H1 (cell line): ENCODE results near the gene ERMARD. TPM values are rescaled to one million over a fixed set of nuclear protein-coding genes. Genes with fewer than 3 reads are reported as not detected.

ENCODE experiments used
- CTCF ChIA-PET: fragments of 300-600 bp; sonication (Branson Sonifier 250); formaldehyde crosslinking; loops from one replicate; lab custom pipeline; 2021; ENCODE audit not compliant: partially characterized antibody; lab: Charles Lee
- POLR2A ChIA-PET: fragments of 300-600 bp; sonication (Branson Sonifier 250); formaldehyde crosslinking; loops from one replicate; lab custom pipeline; 2021; ENCODE audit warnings: inconsistent platforms; ENCODE audit not compliant: partially characterized antibody; lab: Charles Lee
- DNase-seq, 2 experiments: peaks; one replicate each; pipeline versions ENCODE4 v3.0.0 to v3.0.0-alpha.2; 2010 to 2022; ENCODE audit warnings: low spot score in 2 of 2, low read depth in 1 of 2, mixed read lengths in 1 of 2
- FAIRE-seq: peaks from 2 replicates; lab custom pipeline; 2011; peaks lifted over from hg19 to GRCh38; lab: Jason Lieb, UNC
- H2AFZ ChIP-seq: 2 replicates; pipeline ENCODE4 v1.8.1; 2012; ENCODE audit warnings: low read length, inconsistent platforms
- H2AK5ac ChIP-seq: 2 replicates; pipeline ENCODE4 v1.6.1; 2013; ENCODE audit warnings: low read depth, low read length
- H2BK120ac ChIP-seq: replicated peaks from 2 replicates; pipeline ENCODE3; 2013; ENCODE audit warnings: low read depth, low read length, inconsistent platforms
- H2BK12ac ChIP-seq: 2 replicates; pipeline ENCODE4 v1.6.1; 2013; ENCODE audit warnings: low read depth, low read length
- H2BK15ac ChIP-seq: 2 replicates; pipeline ENCODE4 v1.6.1; 2013; ENCODE audit warnings: low read length
- H2BK20ac ChIP-seq: 2 replicates; pipeline ENCODE4 v1.6.1; 2013; ENCODE audit warnings: low read length
- H2BK5ac ChIP-seq: 2 replicates; pipeline ENCODE4 v1.6.1; 2013; ENCODE audit warnings: low read depth, low read length
- H3K14ac ChIP-seq: 2 replicates; pipeline ENCODE4 v1.6.1; 2013; ENCODE audit warnings: inconsistent platforms; ENCODE audit not compliant: insufficient read length
- H3K18ac ChIP-seq: 2 replicates; pipeline ENCODE4 v1.6.1; 2013; ENCODE audit warnings: low read length; ENCODE audit errors: extremely low read depth
- H3K23ac ChIP-seq: 2 replicates; pipeline ENCODE4 v1.6.1; 2013; ENCODE audit warnings: inconsistent platforms; ENCODE audit not compliant: insufficient read length
- H3K23me2 ChIP-seq: 2 replicates; pipeline ENCODE4 v1.6.1; 2013; ENCODE audit warnings: low read depth, low read length
- H3K27ac ChIP-seq: 2 replicates; pipeline ENCODE4 v1.6.1; 2011; ENCODE audit warnings: low read depth, low read length, inconsistent platforms
- H3K27me3 ChIP-seq, 4 experiments: replicated peaks in 1 of 4; 1 replicate in 1 of 4; 2 replicates in 3 of 4; pipeline versions ENCODE4 v1.6.1 to v1.8.1; 2011 to 2013; ENCODE audit warnings: low read length in 3 of 4, mild to moderate bottlenecking in 3 of 4, inconsistent platforms in 2 of 4, mixed read lengths in 2 of 4, moderate library complexity in 1 of 4; ENCODE audit not compliant: control insufficient read depth in 3 of 4, insufficient read depth in 3 of 4; ENCODE audit errors: extremely low read depth in 1 of 4
- H3K36me3 ChIP-seq, 4 experiments: 2 replicates each; pipeline versions ENCODE4 v1.6.1 to v1.8.1; 2011 to 2013; ENCODE audit warnings: mild to moderate bottlenecking in 4 of 4, low read length in 3 of 4, moderate library complexity in 2 of 4, control low read depth in 1 of 4, inconsistent platforms in 1 of 4; ENCODE audit not compliant: insufficient read depth in 4 of 4, control insufficient read depth in 2 of 4
- H3K4ac ChIP-seq: replicated peaks from 2 replicates; pipeline ENCODE3; 2013; ENCODE audit warnings: low read length, low read depth, mixed read lengths, inconsistent platforms; ENCODE audit not compliant: insufficient read length
- H3K4me1 ChIP-seq, 4 experiments: replicated peaks in 1 of 4; 1 replicate in 1 of 4; 2 replicates in 3 of 4; pipeline versions ENCODE4 v1.6.1 to v1.8.1; 2011 to 2013; ENCODE audit warnings: low read length in 3 of 4, inconsistent platforms in 2 of 4, mixed read lengths in 1 of 4; ENCODE audit not compliant: insufficient read depth in 4 of 4, control insufficient read depth in 3 of 4
- H3K4me2 ChIP-seq, 2 experiments: 2 replicates each; pipeline versions ENCODE4 v1.6.1 to v1.8.1; 2011 to 2013; ENCODE audit warnings: low read depth in 2 of 2, low read length in 2 of 2, control low read depth in 1 of 2, inconsistent platforms in 1 of 2, mild to moderate bottlenecking in 1 of 2; ENCODE audit not compliant: insufficient read depth in 1 of 2
- H3K4me3 ChIP-seq, 4 experiments: fragments of 200-600, 300-600 bp in 1 of 4; sonication (generic), shearing (Covaris generic), sonication (Bioruptor Twin) in 1 of 4; 2 replicates each; pipeline versions ENCODE4 v1.5.1 to v1.8.1; 2011 to 2016; ENCODE audit warnings: low read length in 4 of 4, low read depth in 3 of 4, control low read depth in 2 of 4, inconsistent platforms in 2 of 4, mild to moderate bottlenecking in 2 of 4, mixed read lengths in 1 of 4, moderate library complexity in 1 of 4; ENCODE audit not compliant: insufficient read depth in 2 of 4; ENCODE audit errors: extremely low read depth in 1 of 4
- H3K56ac ChIP-seq: replicated peaks from 2 replicates; pipeline ENCODE3; 2013; ENCODE audit warnings: low read depth, mild to moderate bottlenecking, mixed read lengths, low read length, inconsistent platforms; ENCODE audit not compliant: insufficient read length
- H3K79me1 ChIP-seq: 2 replicates; pipeline ENCODE4 v1.6.1; 2013; ENCODE audit warnings: low read depth, low read length, control low read depth
- H3K79me2 ChIP-seq, 2 experiments: 2 replicates each; pipeline versions ENCODE4 v1.6.1 to v1.8.1; 2012 to 2013; ENCODE audit warnings: low read length in 2 of 2, mild to moderate bottlenecking in 2 of 2, inconsistent platforms in 1 of 2; ENCODE audit not compliant: insufficient read depth in 2 of 2, control insufficient read depth in 1 of 2
- H3K9ac ChIP-seq, 4 experiments: replicated peaks in 1 of 4; 1 replicate in 1 of 4; 2 replicates in 3 of 4; pipeline versions ENCODE4 v1.6.1 to v1.8.1; 2011 to 2013; ENCODE audit warnings: low read depth in 3 of 4, low read length in 3 of 4, control low read depth in 2 of 4, mild to moderate bottlenecking in 2 of 4, moderate library complexity in 2 of 4, inconsistent platforms in 1 of 4; ENCODE audit errors: extremely low read depth in 1 of 4
- H3K9me3 ChIP-seq, 2 experiments: 2 replicates each; pipeline versions ENCODE4 v1.6.1 to v1.8.1; 2012 to 2013; ENCODE audit warnings: mild to moderate bottlenecking in 2 of 2, moderate library complexity in 2 of 2, control low read depth in 1 of 2, inconsistent platforms in 1 of 2, low read depth in 1 of 2, low read length in 1 of 2, mixed read lengths in 1 of 2; ENCODE audit not compliant: insufficient read depth in 2 of 2
- H4K20me1 ChIP-seq, 2 experiments: replicated peaks in 1 of 2; 2 replicates each; pipeline versions ENCODE3 to v1.8.1; 2011 to 2013; ENCODE audit warnings: inconsistent platforms in 2 of 2, low read length in 2 of 2, mild to moderate bottlenecking in 1 of 2; ENCODE audit not compliant: insufficient read depth in 2 of 2, control insufficient read depth in 1 of 2
- H4K5ac ChIP-seq: 2 replicates; pipeline ENCODE4 v1.6.1; 2013; ENCODE audit warnings: low read length, low read depth, mixed read lengths, inconsistent platforms; ENCODE audit not compliant: insufficient read length
- H4K8ac ChIP-seq: 2 replicates; pipeline ENCODE4 v1.8.0; 2013; ENCODE audit warnings: mild to moderate bottlenecking, moderate library complexity, low read length, inconsistent platforms; ENCODE audit not compliant: insufficient read depth; ENCODE audit errors: extremely low read depth
- H4K91ac ChIP-seq: replicated peaks from 2 replicates; pipeline ENCODE3; 2013; ENCODE audit warnings: low read length, mixed read lengths, inconsistent platforms; ENCODE audit not compliant: insufficient read length
- EP300 ChIP-seq, 2 experiments: IDR thresholded peaks; 1 replicate in 1 of 2; 2 replicates in 1 of 2; pipeline ENCODE4 v1.6.1; 2011 to 2012; ENCODE audit warnings: low read depth in 2 of 2, low read length in 2 of 2, mild to moderate bottlenecking in 2 of 2, borderline replicate concordance in 1 of 2, inconsistent platforms in 1 of 2, moderate library complexity in 1 of 2
- WGBS, 2 experiments: shearing (Covaris generic) in 1 of 2; methylation state at CpG; one replicate each; pipeline versions ENCODE4 v1.1.6 to v1.1.7; 2013 to 2015; ENCODE audit warnings: low lambda C conversion rate in 2 of 2, mixed read lengths in 2 of 2, inconsistent platforms in 1 of 2, low coverage in 1 of 2, missing lambda C conversion rate in 1 of 2; ENCODE audit not compliant: insufficient replicate concordance in 2 of 2, insufficient coverage in 1 of 2, insufficient read length in 1 of 2; ENCODE audit errors: extremely low coverage in 1 of 2, missing lambda C conversion rate in 1 of 2; 5-methylcytosine and 5-hydroxymethylcytosine counted together
- polyA plus RNA-seq, 7 experiments: library from polyadenylated mRNA; depleted of rRNA in 3 of 7; stranded (reverse) in 5 of 7; unstranded in 2 of 7; fragments of >200 nt in 5 of 7; fragments of 200-250 nt in 2 of 7; gene quantifications; 1 replicate in 5 of 7; 2 replicates in 1 of 7; 4 replicates in 1 of 7; pipeline versions ENCODE4 v1.2.1 to v1.2.3, GENCODE V29; 2011 to 2013; ENCODE audit warnings: missing spikeins in 2 of 7, mixed read lengths in 2 of 7
- total RNA-seq: library from RNA; stranded (reverse); fragmentation: NEBNext Ultra II Directional; extraction: Animal tissue kit (Norgen Biotek cat#: 25700); gene quantifications from 2 replicates; pipeline ENCODE4 v1.2.1, GENCODE V29; 2021

ERMARD gene
- total and polyA plus RNA-seq, 2 of the 8 experiments (the other 6 are each of a cell fraction or from before 2014, with no cell fraction given) = 12.2 to 25.6 TPM

GRCh38 chr6:169828176-169828575 lies 76.8 kb downstream of the ERMARD start:
- Histone ChIP-seq H3K14ac (no peak overlapping the region), H3K27ac (no peak overlapping the region), H3K27me3 (peaks cover 0 to 6% (median 0%) of the 10 kb centered on the region in 4 experiments; a peak in 2 of 7 replicates), H4K91ac (peak overlapping the region; percentile 39), H3K23me2 (no peaks in the 10 kb centered on the region), H4K8ac (no peak overlapping the region), H4K5ac (no peak overlapping the region), H3K9ac (no peak overlapping the region), H3K79me2 (no peaks in the 10 kb centered on the region), H3K4me2 (no peak overlapping the region), H3K56ac (no peak overlapping the region), H3K9me3 (peaks cover 11 to 14% of the 10 kb centered on the region in 2 experiments; a peak in 3 of 4 replicates), H3K4me3 (no peak overlapping the region), H3K4ac (peak overlapping the region; percentile 4), H2BK12ac (peak overlapping the region; percentile 35; the same call in 1 of the 2 replicates), H2AFZ (no peak overlapping the region), H3K4me1 (peaks cover 0 to 17% (median 4%) of the 10 kb centered on the region in 4 experiments; a peak in 6 of 7 replicates), H3K79me1 (no peaks in the 10 kb centered on the region), H2BK20ac (peak overlapping the region; percentile 72; the same call in 1 of the 2 replicates), H3K23ac (no peak overlapping the region), H3K36me3 (no peaks in the 10 kb centered on the region), H2BK15ac (no peak overlapping the region), H2BK120ac (no peak overlapping the region), H4K20me1 (no peaks in the 10 kb centered on the region), H2AK5ac (no peak overlapping the region; the same call in 1 of the 2 replicates), H2BK5ac (no peak overlapping the region), H3K18ac (no peak overlapping the region)
- CTCF ChIA-PET = interaction anchor here (0.7 to 1.8 kb wide), 3 partner anchors 8 to 320 kb away, joined by 3 to 4 read pairs (median 4); no protein-coding TSS in a partner anchor
- FAIRE-seq (no peak), DNase-seq (peak in 1 of 2 experiments; percentile 36)
- POLR2A ChIA-PET = no interaction called here
- 89% methylated on average over 13 of the region's 13 CpGs; no CpG with 5 or more reads in 1 of the 2 experiments for WGBS, 2 experiments
- TF ChIP-seq EP300 (IDR thresholded peaks at IDR 0.05; ENCODE audit: borderline replicate concordance in 1 of 2, low read depth in 2 of 2, low read length in 2 of 2) = no peak
